Skin of body (tissue), 2 donors: ENCODE results near the gene HECTD2. TPM values are rescaled to one million over a fixed set of nuclear protein-coding genes. Genes with fewer than 3 reads are reported as not detected.
"Not testable (repeated sequence)": the region's sequence is repeated elsewhere in the genome, so short reads cannot be mapped to it uniquely, and the experiment has no call there.

Experiments
- DNase-seq: peaks from one replicate; lab custom pipeline; 2025; lab: John Stamatoyannopoulos, UW
- total RNA-seq: library from RNA; depleted of rRNA; stranded (reverse); fragments of >200 nt; gene quantifications from one replicate; pipeline ENCODE4 v1.2.3, GENCODE V29; 2014

HECTD2 gene
- total RNA-seq, 1 donor from 2014 or later, result 20.4 TPM

- no peak for DNase-seq
Observed at GRCh38 chr10:91536733-91537132, 126.6 kb downstream of the HECTD2 start.

GRCh38 chr10:91537614-91538383, 127.7 kb downstream of the HECTD2 start:
- DNase-seq, result no peak

- DNase-seq, result no peak
Observed at GRCh38 chr10:91539930-91540329, 129.8 kb downstream of the HECTD2 start.

- DNase-seq, result no peak
Observed at GRCh38 chr10:91540733-91541132, 130.6 kb downstream of the HECTD2 start.

GRCh38 chr10:91541481-91541880, 131.3 kb downstream of the HECTD2 start:
- peak; percentile 80 for DNase-seq

- no peak for DNase-seq
Observed at GRCh38 chr10:91545384-91545783, 135.2 kb downstream of the HECTD2 start.

- DNase-seq, result no peak
Observed at GRCh38 chr10:91545838-91546237, 135.7 kb downstream of the HECTD2 start.

- DNase-seq, result no peak
Observed at GRCh38 chr10:91549262-91549661, 139.1 kb downstream of the HECTD2 start.

- DNase-seq, result no peak
Observed at GRCh38 chr10:91550021-91550420, 139.9 kb downstream of the HECTD2 start.

- DNase-seq, result peak; percentile 43
Observed at GRCh38 chr10:91551856-91552255, 141.7 kb downstream of the HECTD2 start.

- no peak for DNase-seq
Observed at GRCh38 chr10:91552274-91553095, 142.3 kb downstream of the HECTD2 start.

GRCh38 chr10:91555455-91555854, 145.3 kb downstream of the HECTD2 start:
- no peak for DNase-seq

- no peak for DNase-seq
Observed at GRCh38 chr10:91556691-91557566, 146.8 kb downstream of the HECTD2 start.

- peak; percentile 83 for DNase-seq
Observed at GRCh38 chr10:91557651-91558111, 147.5 kb downstream of the HECTD2 start.

GRCh38 chr10:91558473-91558872, 148.3 kb downstream of the HECTD2 start:
- DNase-seq, result no peak

- DNase-seq, result no peak
Observed at GRCh38 chr10:91559169-91559568, 149.0 kb downstream of the HECTD2 start.

- DNase-seq, result no peak
Observed at GRCh38 chr10:91559750-91560149, 149.6 kb downstream of the HECTD2 start.

- not testable (repeated sequence) for DNase-seq
Observed at GRCh38 chr10:91560827-91561226, 150.7 kb downstream of the HECTD2 start.

GRCh38 chr10:91562839-91563581, 152.9 kb downstream of the HECTD2 start:
- no peak for DNase-seq

GRCh38 chr10:91564026-91564425, 153.9 kb downstream of the HECTD2 start:
- no peak for DNase-seq
